Kidney (tissue), 14 donors: ENCODE results near the gene HOXA10. TPM values are rescaled to one million over a fixed set of nuclear protein-coding genes. Genes with fewer than 3 reads are reported as not detected.

Source experiments
- DNase-seq, 5 donors: peaks; one replicate each; pipeline ENCODE4 v3.0.0-alpha.2; 2013 to 2020
- FAIRE-seq: peaks from 2 replicates; lab custom pipeline; 2012; peaks lifted over from hg19 to GRCh38; lab: Jason Lieb, UNC
- H3K27ac ChIP-seq, 2 donors: one replicate each; pipeline ENCODE4 v1.7.0; 2013; ENCODE audit warnings: low read depth in 2 of 2, low read length in 2 of 2, inconsistent platforms in 1 of 2
- H3K27me3 ChIP-seq: one replicate; pipeline ENCODE4 v1.7.1; 2013; ENCODE audit warnings: low read length, inconsistent platforms; ENCODE audit not compliant: control insufficient read depth, insufficient read depth
- H3K36me3 ChIP-seq, 3 donors: one replicate each; pipeline versions ENCODE4 v1.7.0 to v1.7.1; 2013; ENCODE audit warnings: low read length in 3 of 3, control low read depth in 1 of 3, inconsistent platforms in 1 of 3; ENCODE audit not compliant: insufficient read depth in 3 of 3, control insufficient read depth in 2 of 3
- H3K4me1 ChIP-seq, 3 donors: one replicate each; pipeline versions ENCODE4 v1.7.0 to v1.7.1; 2013; ENCODE audit warnings: low read length in 3 of 3, inconsistent platforms in 1 of 3, low read depth in 1 of 3; ENCODE audit not compliant: control insufficient read depth in 2 of 3, insufficient read depth in 2 of 3
- H3K4me3 ChIP-seq, 3 donors: one replicate each; pipeline versions ENCODE4 v1.7.0 to v1.8.1; 2013; ENCODE audit warnings: low read length in 3 of 3, control low read depth in 1 of 3, inconsistent platforms in 1 of 3
- H3K9ac ChIP-seq, 3 donors: one replicate each; pipeline versions ENCODE4 v1.7.0 to v1.7.1; 2013; ENCODE audit warnings: low read length in 3 of 3, control low read depth in 1 of 3, inconsistent platforms in 1 of 3
- H3K9me3 ChIP-seq, 3 donors: one replicate each; pipeline versions ENCODE4 v1.7.0 to v1.7.1; 2013; ENCODE audit warnings: low read length in 3 of 3, control low read depth in 1 of 3, inconsistent platforms in 1 of 3; ENCODE audit not compliant: control insufficient read depth in 2 of 3, insufficient read depth in 1 of 3
- intact Hi-C: fragments of 100-400 bp; cut with DNase I; formaldehyde crosslinking; loops from one replicate; pipeline ENCODE4 v1.11.1; 2022
- polyA plus RNA-seq: library from polyadenylated mRNA; stranded (reverse); fragments of 350-450 nt; fragmentation: Illumina TruSeq; extraction: RNeasy Lipid Tissue Mini Kit (QIAGEN cat#74804); gene quantifications from one replicate; pipeline ENCODE4 v1.2.3, GENCODE V29; 2014; ENCODE audit warnings: low read depth, low replicate concordance; ENCODE audit not compliant: insufficient read depth
- total RNA-seq: library from RNA; stranded (reverse); fragmentation: NEBNext Ultra II Directional; extraction: Animal tissue kit (Norgen Biotek cat#: 25700); gene quantifications from one replicate; pipeline ENCODE4 v1.2.1, GENCODE V29; 2021
- TF ChIP-seq, protein P1 (sequence below): IDR thresholded peaks from 3 replicates; pipeline ENCODE4 v1.5.1; 2012; ENCODE audit warnings: mild to moderate bottlenecking, moderate library complexity, borderline replicate concordance; ENCODE audit not compliant: insufficient read depth; ENCODE audit errors: extremely low read depth
- donor health status: control.
- donor health status: control.
- donor health status: control.
- donor health status: control.
- donor health status: control.
- donor health status: DM: yes; HTN: yes; CAD: no.
- donor health status: Normal renal cell carcinoma (clear cell type).

Gene HOXA10
- total and polyA plus RNA-seq, 2 donors from 2014 or later = 16.3 to 17.9 TPM

DNA sequence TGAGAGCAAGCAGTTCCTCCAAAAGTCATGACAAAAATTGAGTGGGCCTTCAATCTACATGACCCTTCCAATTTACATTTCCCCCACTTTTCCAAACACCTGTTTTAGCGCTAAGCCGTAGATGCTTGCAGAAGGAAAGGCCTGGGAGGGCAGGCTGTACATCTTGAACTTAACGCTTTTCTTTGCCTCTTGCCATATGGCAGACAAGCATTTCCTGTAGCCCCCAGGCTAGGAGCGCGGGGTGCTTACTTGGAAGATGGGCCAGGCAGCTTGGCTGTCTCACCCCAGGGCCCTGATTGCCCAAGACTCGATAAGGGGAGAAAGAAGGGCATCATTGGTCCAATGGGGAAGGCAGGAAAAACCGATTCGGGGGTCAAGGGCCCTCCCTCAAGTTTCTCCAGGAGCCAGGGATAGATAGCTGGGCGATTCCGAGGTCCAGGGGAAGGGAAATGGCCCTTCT, 1.8 kb downstream of the HOXA10 start:
- intact Hi-C loops = loop anchor here (10.0 kb wide), 1 partner anchor 1318 kb away; no protein-coding TSS in a partner anchor
- Histone ChIP-seq H3K4me3 (peak overlapping the region; percentile 62 to 86 (median 78)), H3K4me1 (no peaks in the 10 kb centered on the region), H3K9ac (peak overlapping the region; percentile 12 to 95 (median 72)), H3K9me3 (no peaks in the 10 kb centered on the region), H3K36me3 (no peaks in the 10 kb centered on the region), H3K27me3 (no peaks in the 10 kb centered on the region), H3K27ac (peak overlapping the region; percentile 84 to 90)
- FAIRE-seq (no peak), DNase-seq (peak in 1 of 5 donors; percentile 80)
- TF ChIP-seq, protein P1, sequence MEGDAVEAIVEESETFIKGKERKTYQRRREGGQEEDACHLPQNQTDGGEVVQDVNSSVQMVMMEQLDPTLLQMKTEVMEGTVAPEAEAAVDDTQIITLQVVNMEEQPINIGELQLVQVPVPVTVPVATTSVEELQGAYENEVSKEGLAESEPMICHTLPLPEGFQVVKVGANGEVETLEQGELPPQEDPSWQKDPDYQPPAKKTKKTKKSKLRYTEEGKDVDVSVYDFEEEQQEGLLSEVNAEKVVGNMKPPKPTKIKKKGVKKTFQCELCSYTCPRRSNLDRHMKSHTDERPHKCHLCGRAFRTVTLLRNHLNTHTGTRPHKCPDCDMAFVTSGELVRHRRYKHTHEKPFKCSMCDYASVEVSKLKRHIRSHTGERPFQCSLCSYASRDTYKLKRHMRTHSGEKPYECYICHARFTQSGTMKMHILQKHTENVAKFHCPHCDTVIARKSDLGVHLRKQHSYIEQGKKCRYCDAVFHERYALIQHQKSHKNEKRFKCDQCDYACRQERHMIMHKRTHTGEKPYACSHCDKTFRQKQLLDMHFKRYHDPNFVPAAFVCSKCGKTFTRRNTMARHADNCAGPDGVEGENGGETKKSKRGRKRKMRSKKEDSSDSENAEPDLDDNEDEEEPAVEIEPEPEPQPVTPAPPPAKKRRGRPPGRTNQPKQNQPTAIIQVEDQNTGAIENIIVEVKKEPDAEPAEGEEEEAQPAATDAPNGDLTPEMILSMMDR = no peak

DNA sequence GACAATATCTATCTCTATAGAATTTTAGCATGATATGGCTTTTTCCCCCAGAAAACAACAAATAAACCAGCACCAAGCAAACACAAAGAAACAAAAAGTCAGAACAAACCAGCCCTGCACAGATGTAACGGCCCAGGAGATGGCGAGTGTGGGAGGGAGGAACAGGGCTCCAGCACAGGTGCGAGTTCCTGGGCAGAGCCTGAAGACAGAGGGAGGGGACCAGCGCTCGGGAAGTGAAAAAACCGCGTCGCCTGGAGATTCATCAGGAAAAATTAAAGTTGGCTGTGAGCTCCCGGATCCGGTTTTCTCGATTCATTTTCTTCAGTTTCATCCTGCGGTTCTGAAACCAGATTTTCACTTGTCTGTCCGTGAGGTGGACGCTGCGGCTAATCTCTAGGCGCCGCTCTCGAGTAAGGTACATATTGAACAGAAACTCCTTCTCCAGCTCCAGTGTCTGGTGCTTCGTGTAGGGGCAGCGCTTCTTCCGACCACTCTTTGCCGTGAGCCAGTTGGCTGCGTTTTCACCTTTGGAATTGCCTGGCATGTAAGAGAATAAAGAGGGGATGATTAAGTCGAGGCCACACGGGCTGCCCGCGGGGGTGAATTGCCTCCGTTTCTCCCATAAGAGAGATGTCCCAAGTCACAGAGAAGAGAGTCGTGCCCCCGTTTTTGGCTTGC, 2.3 kb downstream of the HOXA10 start:
- peak overlapping the region; percentile 72 to 95 (median 85) for H3K9ac ChIP-seq
- FAIRE-seq = no peak
- intact Hi-C loops = loop anchor here (10.0 kb wide), 1 partner anchor 1317 kb away; no protein-coding TSS in a partner anchor
- no peaks in the 10 kb centered on the region for H3K4me1 ChIP-seq
- H3K27ac ChIP-seq = peak overlapping the region; percentile 84 to 96
- DNase-seq = peak in 3 of 5 donors; percentile 35 to 68 (median 63)
- H3K36me3 ChIP-seq = no peaks in the 10 kb centered on the region
- peak overlapping the region; percentile 62 to 86 (median 78) for H3K4me3 ChIP-seq
- H3K27me3 ChIP-seq = no peaks in the 10 kb centered on the region
- H3K9me3 ChIP-seq = no peaks in the 10 kb centered on the region
- TF ChIP-seq, protein P1 = no peak

DNA sequence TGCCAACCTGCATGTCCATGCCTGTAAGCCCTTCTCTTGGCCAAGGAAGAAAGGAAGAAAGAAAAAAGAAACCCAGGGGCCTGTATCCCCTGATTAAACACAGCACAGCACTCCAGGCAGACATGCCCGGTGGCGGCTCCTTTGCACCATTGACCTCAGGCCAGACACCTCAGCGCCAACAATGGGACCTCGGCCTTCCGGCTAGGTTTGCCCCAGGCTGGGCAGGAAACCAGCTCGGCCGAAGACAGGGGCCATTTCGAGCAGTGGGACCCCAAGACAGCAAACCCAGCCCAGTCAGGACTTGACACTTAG, 2.8 kb downstream of the HOXA10 start:
- H3K9ac ChIP-seq = peak overlapping the region; percentile 72 to 95 (median 85)
- peak overlapping the region; percentile 62 to 86 (median 78) for H3K4me3 ChIP-seq
- peak in 2 of 5 donors; percentile 69 for DNase-seq
- no peaks in the 10 kb centered on the region for H3K36me3 ChIP-seq
- no peaks in the 10 kb centered on the region for H3K27me3 ChIP-seq
- H3K9me3 ChIP-seq = no peaks in the 10 kb centered on the region
- TF ChIP-seq, protein P1 = no peak
- H3K27ac ChIP-seq = peak overlapping the region; percentile 84 to 96
- no peak for FAIRE-seq
- intact Hi-C loops = loop anchor here (10.0 kb wide), 1 partner anchor 1316 kb away; no protein-coding TSS in a partner anchor
- no peaks in the 10 kb centered on the region for H3K4me1 ChIP-seq
